Mesenchymal stem cell (in vitro differentiated cells and primary cell): ENCODE results near the gene SSU72.
A peak's percentile ranks its signal among the peaks of the same experiment; 100 is the strongest.
"Not testable (repeated sequence)": the region's sequence is repeated elsewhere in the genome, so short reads cannot be mapped to it uniquely, and the experiment has no call there.

Source experiments
- DNase-seq: peaks from one replicate; pipeline ENCODE4 v3.0.0-alpha.2; 2013
- H2AFZ ChIP-seq: one replicate; pipeline ENCODE4 v1.6.1; 2013; ENCODE audit warnings: low read depth, mild to moderate bottlenecking, control low read depth, inconsistent platforms, low read length, moderate library complexity
- H2AK5ac ChIP-seq: 2 replicates; pipeline ENCODE4 v1.6.1; 2013; ENCODE audit warnings: low read length, moderate library complexity, mild to moderate bottlenecking, inconsistent platforms; ENCODE audit not compliant: severe bottlenecking
- H2BK120ac ChIP-seq: one replicate; pipeline ENCODE4 v1.6.1; 2013; ENCODE audit warnings: low read depth, mild to moderate bottlenecking, inconsistent platforms, low read length, moderate library complexity
- H2BK12ac ChIP-seq, 2 experiments: one replicate each; pipeline ENCODE4 v1.6.1; 2013; ENCODE audit warnings: inconsistent platforms in 2 of 2, low read length in 2 of 2, mild to moderate bottlenecking in 2 of 2, moderate library complexity in 2 of 2, control low read depth in 1 of 2
- H2BK15ac ChIP-seq: one replicate; pipeline ENCODE4 v1.6.1; 2013; ENCODE audit warnings: mild to moderate bottlenecking, low read depth, inconsistent platforms; ENCODE audit not compliant: poor library complexity, severe bottlenecking
- H2BK5ac ChIP-seq: 2 replicates; pipeline ENCODE4 v1.6.1; 2013; ENCODE audit warnings: low read depth, mild to moderate bottlenecking, low read length, control low read depth, inconsistent platforms; ENCODE audit not compliant: poor library complexity, severe bottlenecking
- H3K14ac ChIP-seq, 2 experiments: one replicate each; pipeline ENCODE4 v1.6.1; 2013; ENCODE audit warnings: inconsistent platforms in 2 of 2, low read length in 2 of 2, control low read depth in 1 of 2, mild to moderate bottlenecking in 1 of 2, moderate library complexity in 1 of 2
- H3K18ac ChIP-seq, 2 experiments: one replicate each; pipeline ENCODE4 v1.6.1; 2013; ENCODE audit warnings: inconsistent platforms in 2 of 2, low read length in 2 of 2, control low read depth in 1 of 2, low read depth in 1 of 2, mild to moderate bottlenecking in 1 of 2
- H3K23ac ChIP-seq, 2 experiments: one replicate each; pipeline ENCODE4 v1.6.1; 2013; ENCODE audit warnings: inconsistent platforms in 2 of 2, low read length in 2 of 2, mild to moderate bottlenecking in 2 of 2, moderate library complexity in 2 of 2, control low read depth in 1 of 2
- H3K27ac ChIP-seq: 2 replicates; pipeline ENCODE4 v1.5.1; 2013; ENCODE audit warnings: mild to moderate bottlenecking, moderate library complexity, low read length, control low read depth, inconsistent platforms; ENCODE audit not compliant: poor library complexity, severe bottlenecking
- H3K27me3 ChIP-seq, 2 experiments: 2 replicates each; pipeline versions ENCODE4 v1.6.1 to v1.7.0; 2013; ENCODE audit warnings: low read length in 2 of 2, mild to moderate bottlenecking in 2 of 2, moderate library complexity in 2 of 2, control low read depth in 1 of 2, inconsistent platforms in 1 of 2; ENCODE audit not compliant: control insufficient read depth in 1 of 2, insufficient read depth in 1 of 2
- H3K36me3 ChIP-seq, 2 experiments: 2 replicates each; pipeline versions ENCODE4 v1.6.1 to v1.7.0; 2013; ENCODE audit warnings: low read length in 2 of 2, control low read depth in 1 of 2, inconsistent platforms in 1 of 2, low read depth in 1 of 2, mild to moderate bottlenecking in 1 of 2; ENCODE audit not compliant: insufficient read depth in 2 of 2, control insufficient read depth in 1 of 2
- H3K4ac ChIP-seq, 2 experiments: one replicate each; pipeline ENCODE4 v1.6.1; 2013; ENCODE audit warnings: inconsistent platforms in 2 of 2, low read length in 2 of 2, mild to moderate bottlenecking in 2 of 2, moderate library complexity in 2 of 2, control low read depth in 1 of 2, low read depth in 1 of 2
- H3K4me1 ChIP-seq: 2 replicates; pipeline ENCODE4 v1.6.1; 2013; ENCODE audit warnings: low read depth, low read length, control low read depth; ENCODE audit not compliant: control insufficient read depth, insufficient read depth
- H3K4me2 ChIP-seq: 2 replicates; pipeline ENCODE4 v1.6.1; 2013; ENCODE audit warnings: low read length, mild to moderate bottlenecking, inconsistent platforms; ENCODE audit not compliant: poor library complexity, severe bottlenecking
- H3K4me3 ChIP-seq, 2 experiments: 2 replicates each; pipeline versions ENCODE4 v1.5.1 to v1.7.0; 2013; ENCODE audit warnings: low read length in 2 of 2, mild to moderate bottlenecking in 2 of 2, control low read depth in 1 of 2, low read depth in 1 of 2; ENCODE audit not compliant: insufficient read depth in 1 of 2
- H3K79me1 ChIP-seq: replicated peaks from 2 replicates; pipeline ENCODE4 v1.6.1; 2013; ENCODE audit warnings: mild to moderate bottlenecking, control low read depth, low read length, inconsistent platforms; ENCODE audit not compliant: poor library complexity, severe bottlenecking
- H3K9ac ChIP-seq: 2 replicates; pipeline ENCODE4 v1.7.0; 2013; ENCODE audit warnings: mild to moderate bottlenecking, low read length, moderate library complexity
- H3K9me3 ChIP-seq: 2 replicates; pipeline ENCODE4 v1.7.0; 2013; ENCODE audit warnings: mild to moderate bottlenecking, low read length; ENCODE audit not compliant: control insufficient read depth
- H4K8ac ChIP-seq: one replicate; pipeline ENCODE4 v1.6.1; 2013; ENCODE audit warnings: inconsistent platforms, mild to moderate bottlenecking, low read length, moderate library complexity
- H4K91ac ChIP-seq: one replicate; pipeline ENCODE4 v1.6.1; 2013; ENCODE audit warnings: mild to moderate bottlenecking, low read length, inconsistent platforms
- WGBS: methylation state at CpG from one replicate; pipeline ENCODE4 v1.1.7; 2013; ENCODE audit warnings: mixed read lengths; 5-methylcytosine and 5-hydroxymethylcytosine counted together

Gene SSU72

GRCh38 chr1:1516923-1517322 lies 57.7 kb downstream of the SSU72 start:
- not testable (repeated sequence) for H3K4ac ChIP-seq, H4K91ac ChIP-seq, H2BK12ac ChIP-seq, H3K23ac ChIP-seq, H3K27me3 ChIP-seq, H3K18ac ChIP-seq, H2BK120ac ChIP-seq, H4K8ac ChIP-seq, H2BK15ac ChIP-seq, H2AK5ac ChIP-seq, H3K27ac ChIP-seq, H3K9ac ChIP-seq, H3K4me1 ChIP-seq, H2BK5ac ChIP-seq, H2AFZ ChIP-seq, H3K4me2 ChIP-seq, H3K4me3 ChIP-seq, H3K9me3 ChIP-seq, H3K14ac ChIP-seq, DNase-seq
- peaks cover 35 to 62% of the 10 kb centered on the region in 2 experiments for H3K36me3 ChIP-seq
- 100% methylated on average over 9 of the region's 14 CpGs for WGBS
- H3K79me1 ChIP-seq: peaks cover 20% of the 10 kb centered on the region

GRCh38 chr1:1514376-1514775 lies 60.3 kb downstream of the SSU72 start:
- not testable (repeated sequence) for H4K91ac ChIP-seq, H3K27ac ChIP-seq, H3K27me3 ChIP-seq, H2BK12ac ChIP-seq, H2BK15ac ChIP-seq, H3K9ac ChIP-seq, H4K8ac ChIP-seq, H3K4me2 ChIP-seq, H2BK5ac ChIP-seq, H3K23ac ChIP-seq, H2AK5ac ChIP-seq, H3K18ac ChIP-seq, H3K14ac ChIP-seq, H3K4ac ChIP-seq, H3K4me3 ChIP-seq, H3K4me1 ChIP-seq, H2BK120ac ChIP-seq, H3K9me3 ChIP-seq, DNase-seq, H2AFZ ChIP-seq
- Histone ChIP-seq H3K36me3 (peaks cover 18 to 40% of the 10 kb centered on the region in 2 experiments), H3K79me1 (peaks cover 15% of the 10 kb centered on the region)
- 87% methylated on average over 10 of the region's 16 CpGs for WGBS

- not testable (repeated sequence) for H2BK15ac ChIP-seq, H2AK5ac ChIP-seq, H3K27ac ChIP-seq, H2BK5ac ChIP-seq, H3K4me3 ChIP-seq, H3K14ac ChIP-seq, H2BK120ac ChIP-seq, H3K4ac ChIP-seq, H2BK12ac ChIP-seq, DNase-seq, H4K8ac ChIP-seq, H3K27me3 ChIP-seq, H3K23ac ChIP-seq, H3K9ac ChIP-seq, H3K4me1 ChIP-seq, H3K18ac ChIP-seq, H2AFZ ChIP-seq, H4K91ac ChIP-seq, H3K9me3 ChIP-seq
- Histone ChIP-seq H3K4me2 (peak overlapping the region; percentile 66), H3K79me1 (peaks cover 14% of the 10 kb centered on the region), H3K36me3 (peaks cover 18 to 37% of the 10 kb centered on the region in 2 experiments)
- 93% methylated on average over 13 of the region's 18 CpGs for WGBS
These were observed 61.0 kb downstream of the SSU72 start for GRCh38 chr1:1513675-1514074.

- H2AK5ac ChIP-seq, H3K14ac ChIP-seq, H4K8ac ChIP-seq, H3K9me3 ChIP-seq, H3K4me1 ChIP-seq, H4K91ac ChIP-seq, H3K18ac ChIP-seq, H2BK120ac ChIP-seq, H2BK15ac ChIP-seq, H2AFZ ChIP-seq, H3K27ac ChIP-seq, H2BK5ac ChIP-seq, H3K79me1 ChIP-seq, H3K27me3 ChIP-seq, H3K23ac ChIP-seq, H2BK12ac ChIP-seq, H3K4ac ChIP-seq: not testable (repeated sequence)
- WGBS: 0% methylated on average over 3 of the region's 52 CpGs
- H3K36me3 ChIP-seq: peaks cover 11 to 25% of the 10 kb centered on the region in 2 experiments
- peak overlapping the region; percentile 81 for H3K9ac ChIP-seq
- peak; percentile 21 for DNase-seq
- H3K4me2 ChIP-seq: peak overlapping the region; percentile 55
- peak overlapping the region; percentile 73 to 75 for H3K4me3 ChIP-seq
These were observed 62.2 kb downstream of the SSU72 start for GRCh38 chr1:1512425-1512824.
